GM20000 (cell line): ENCODE measurements around the gene KIAA0825.

ENCODE experiments used
- DNase-seq: peaks from one replicate; pipeline ENCODE4 v3.0.0; 2012; ENCODE audit warnings: low spot score
- TF ChIP-seq, protein P1 (sequence below): IDR thresholded peaks from 2 replicates; pipeline ENCODE4 v1.5.1; 2012; ENCODE audit warnings: mild to moderate bottlenecking, control low read depth; ENCODE audit errors: extremely low read depth, missing control alignments

Gene KIAA0825

DNA sequence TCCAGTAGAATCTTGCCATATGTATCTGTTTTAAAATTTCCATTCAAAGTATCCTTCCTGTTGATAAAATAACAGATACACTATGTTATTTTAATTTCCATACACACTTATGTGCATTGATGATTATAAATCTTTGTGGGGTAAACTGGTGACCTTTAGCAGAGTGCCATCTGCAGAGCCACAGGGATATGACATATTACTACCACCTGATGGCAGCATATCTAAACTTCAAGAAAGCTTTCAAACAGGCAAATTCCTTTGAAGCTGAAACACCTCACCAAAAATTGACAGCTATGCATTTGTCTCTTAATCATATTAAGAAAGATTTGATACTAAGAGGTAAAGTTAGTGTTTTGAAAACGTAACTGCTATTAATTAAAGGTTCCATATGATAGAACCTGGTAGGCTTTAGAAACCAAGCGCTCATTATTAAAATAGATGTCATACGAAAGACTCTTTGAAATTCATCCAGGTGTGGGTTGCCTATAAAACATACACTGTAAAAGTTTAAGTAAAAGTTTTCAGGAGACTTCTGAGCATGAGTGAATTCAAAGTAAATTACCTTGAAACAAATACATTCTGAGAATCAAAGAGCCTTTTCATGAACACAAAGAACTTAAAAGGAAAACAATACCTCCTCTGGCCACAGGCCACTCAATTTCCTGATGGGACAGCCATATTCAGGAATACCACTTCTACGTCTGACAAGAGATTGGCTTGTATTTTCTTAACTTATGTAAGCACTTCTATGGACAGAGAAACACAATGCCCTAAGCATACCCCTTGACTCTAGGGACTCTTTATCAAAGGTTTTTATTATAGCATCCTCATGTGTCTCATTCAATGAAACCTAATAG, 93.3 kb downstream of the KIAA0825 start:
- TF ChIP-seq, protein P1, sequence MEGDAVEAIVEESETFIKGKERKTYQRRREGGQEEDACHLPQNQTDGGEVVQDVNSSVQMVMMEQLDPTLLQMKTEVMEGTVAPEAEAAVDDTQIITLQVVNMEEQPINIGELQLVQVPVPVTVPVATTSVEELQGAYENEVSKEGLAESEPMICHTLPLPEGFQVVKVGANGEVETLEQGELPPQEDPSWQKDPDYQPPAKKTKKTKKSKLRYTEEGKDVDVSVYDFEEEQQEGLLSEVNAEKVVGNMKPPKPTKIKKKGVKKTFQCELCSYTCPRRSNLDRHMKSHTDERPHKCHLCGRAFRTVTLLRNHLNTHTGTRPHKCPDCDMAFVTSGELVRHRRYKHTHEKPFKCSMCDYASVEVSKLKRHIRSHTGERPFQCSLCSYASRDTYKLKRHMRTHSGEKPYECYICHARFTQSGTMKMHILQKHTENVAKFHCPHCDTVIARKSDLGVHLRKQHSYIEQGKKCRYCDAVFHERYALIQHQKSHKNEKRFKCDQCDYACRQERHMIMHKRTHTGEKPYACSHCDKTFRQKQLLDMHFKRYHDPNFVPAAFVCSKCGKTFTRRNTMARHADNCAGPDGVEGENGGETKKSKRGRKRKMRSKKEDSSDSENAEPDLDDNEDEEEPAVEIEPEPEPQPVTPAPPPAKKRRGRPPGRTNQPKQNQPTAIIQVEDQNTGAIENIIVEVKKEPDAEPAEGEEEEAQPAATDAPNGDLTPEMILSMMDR: peak; percentile 53
- DNase-seq: peak; percentile 51

DNA sequence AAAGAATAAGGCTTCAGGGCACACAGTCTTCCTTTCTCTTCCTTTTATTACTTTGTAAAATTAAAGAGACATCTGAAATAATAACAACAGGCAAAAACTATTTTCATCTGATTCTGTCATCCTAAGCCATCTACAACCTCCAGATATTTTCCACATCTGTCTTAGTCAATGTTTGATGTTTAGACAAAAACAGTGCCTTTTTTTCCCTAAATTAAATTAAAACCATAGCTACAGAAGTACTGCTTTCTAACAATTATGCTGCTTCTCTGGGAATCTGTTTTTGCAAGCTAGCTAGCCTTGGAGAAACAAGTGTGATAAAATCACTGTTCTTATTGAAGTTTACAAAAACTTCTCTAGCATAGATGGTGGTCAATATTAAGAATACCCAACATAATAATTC, 95.4 kb downstream of the KIAA0825 start:
- DNase-seq: no peak
- TF ChIP-seq, protein P1: no peak

DNA sequence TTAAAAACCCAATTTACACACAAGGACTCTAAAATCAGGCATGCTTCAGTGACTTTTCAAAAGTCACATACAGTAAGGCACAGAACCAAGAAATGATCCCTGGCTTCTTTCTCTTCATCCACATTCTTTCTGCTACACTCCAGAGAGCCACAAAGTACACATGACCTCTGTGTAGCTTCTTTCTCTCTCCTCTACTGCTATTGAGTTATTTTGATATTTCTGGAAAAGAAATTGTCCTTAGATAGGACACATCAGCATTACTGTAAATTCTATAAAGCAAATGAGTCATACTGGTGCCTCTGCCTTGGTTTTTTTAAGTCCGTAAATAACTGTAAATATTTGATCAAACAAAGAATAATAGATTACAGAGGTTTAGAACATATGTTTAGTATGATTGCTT, 96.3 kb downstream of the KIAA0825 start:
- TF ChIP-seq, protein P1: no peak
- no peak for DNase-seq

DNA sequence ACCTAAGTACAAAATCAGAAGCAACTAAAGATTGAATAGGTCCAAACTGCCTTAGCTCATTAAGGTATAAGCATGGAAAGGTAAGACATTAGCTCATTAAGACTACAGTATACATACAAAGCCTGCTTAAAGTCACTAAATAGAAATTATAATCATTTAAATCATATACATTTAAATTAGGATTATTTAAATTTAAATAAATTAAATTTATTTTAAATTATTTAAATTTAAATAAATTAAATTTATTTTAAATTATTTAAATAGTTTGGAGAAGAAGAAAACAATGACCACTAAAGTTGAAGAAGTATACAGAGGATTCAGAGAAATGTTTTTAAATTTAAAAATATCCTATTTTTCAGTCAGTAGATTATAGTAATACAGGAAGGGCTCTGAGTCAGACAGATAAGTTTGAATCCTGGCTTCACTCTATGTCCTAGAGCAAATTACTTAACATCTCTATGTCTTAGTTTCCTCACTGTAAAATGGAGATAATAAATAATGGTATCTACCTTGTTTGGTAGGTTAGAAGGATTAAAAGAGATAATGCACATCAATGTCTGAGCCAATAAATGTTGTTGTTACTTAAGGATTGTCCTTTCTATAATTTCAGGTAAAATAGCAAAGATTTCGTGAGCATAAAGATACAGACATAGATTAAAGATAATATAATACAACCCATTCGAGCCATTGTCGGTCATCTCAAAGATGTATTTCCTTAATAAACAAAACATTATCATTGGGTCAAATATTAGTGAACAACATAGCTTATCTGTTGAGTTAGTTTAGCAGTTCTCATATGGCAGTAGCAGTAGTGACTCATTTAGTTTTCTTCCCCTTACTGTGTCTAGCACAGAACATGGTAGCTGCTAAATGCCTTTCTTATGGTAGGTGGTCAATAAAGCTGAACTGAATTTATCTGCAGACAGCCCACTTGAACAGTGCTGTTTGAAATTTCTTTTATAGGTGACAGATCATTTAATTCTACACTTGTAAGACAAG, 100.6 kb downstream of the KIAA0825 start:
- TF ChIP-seq, protein P1: no peak

DNA sequence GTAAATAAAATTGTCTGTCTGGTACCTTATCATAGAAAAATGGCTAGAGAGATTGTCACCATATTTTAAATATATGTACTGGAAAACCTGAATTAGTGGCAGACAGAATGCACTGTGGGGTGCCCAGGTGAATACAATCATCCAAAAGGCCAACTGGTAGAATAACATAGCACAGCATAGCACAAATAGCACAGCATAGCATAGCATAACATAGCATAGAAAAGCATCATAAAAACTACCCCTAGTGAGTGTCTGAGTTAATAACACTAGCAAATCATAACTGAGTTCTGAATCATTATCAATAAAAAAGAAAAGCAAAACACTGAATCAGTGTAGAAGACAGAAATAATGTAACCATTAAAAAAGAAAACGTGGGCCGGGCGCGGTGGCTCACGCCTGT, 102.3 kb downstream of the KIAA0825 start:
- TF ChIP-seq, protein P1: no peak
- no peak for DNase-seq

More for the DNA sequence above, 100.6 kb downstream of the KIAA0825 start:
- DNase-seq: no peak

DNA sequence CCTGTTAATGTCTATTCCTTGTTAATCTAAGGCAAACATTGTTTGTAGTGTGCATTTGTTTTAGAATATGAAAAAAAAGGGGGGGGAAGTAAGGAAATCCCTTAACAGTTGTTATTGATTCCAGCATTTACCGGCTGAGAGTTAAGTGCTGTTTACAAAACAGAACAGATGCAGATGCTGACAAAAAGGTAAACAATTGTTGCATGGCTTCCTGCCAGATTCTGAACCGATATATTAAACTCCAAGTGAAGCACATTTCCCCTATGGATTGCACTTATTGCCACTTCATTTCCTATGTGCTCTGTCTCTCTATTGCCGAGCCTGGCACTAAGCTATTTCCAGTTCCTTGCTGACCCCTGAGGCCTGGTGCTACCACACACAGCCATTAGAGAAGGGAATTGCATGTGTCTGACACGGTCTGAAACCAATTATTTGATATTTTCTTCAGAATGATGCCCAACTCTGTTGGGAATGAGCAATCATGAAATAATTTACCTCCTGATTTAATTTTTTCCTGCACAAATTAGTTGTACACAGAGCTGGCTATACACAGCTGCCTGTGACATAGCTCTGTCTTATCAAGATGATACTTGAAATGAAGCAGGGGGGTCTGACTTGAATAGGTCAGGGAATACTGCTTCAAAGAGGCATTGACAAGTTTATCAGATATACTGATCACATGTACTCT, 109.8 kb downstream of the KIAA0825 start:
- TF ChIP-seq, protein P1: no peak
- no peak for DNase-seq
